Measurements from ENCODE around the gene TRIM41.

- TF ChIP-seq CTCF (IDR thresholded peaks at IDR 0.05; ENCODE audit: poor library complexity) = no peak
- no peak for TF ChIP-seq EZH2 (IDR thresholded peaks at IDR 0.05; ENCODE audit: borderline replicate concordance)
- no peak for TF ChIP-seq EZH2phosphoT487 (IDR thresholded peaks at IDR 0.05; ENCODE audit: low read depth, severe bottlenecking, unreplicated experiment)
Observed at GRCh38 chr5:181236954-181237641, 14.0 kb downstream of the TRIM41 start.
